ENCODE measurements around the gene IDI2.

- TF ChIP-seq CTCF (IDR thresholded peaks at IDR 0.05), result no peak
- TF ChIP-seq POLR2AphosphoS5 (IDR thresholded peaks at IDR 0.05), result no peak
- TF ChIP-seq POLR2A (IDR thresholded peaks at IDR 0.05), result no peak
These were observed 38.6 kb downstream of the IDI2 start for GRCh38 chr10:986881-987619.
